Naive thymus-derived CD8-positive, alpha-beta T cell (primary cell): ENCODE data around the gene TADA2B. TPM values are rescaled to one million over a fixed set of nuclear protein-coding genes. Genes with fewer than 3 reads are reported as not detected.

Experiments
- ATAC-seq, 2 donors: fragments of 150-1000 bp; cut with Tn5 transposase in 1 of 2; sonication (Bioruptor Pico), chemical (Tn5 transposase) in 1 of 2; 1 replicate in 1 of 2; 2 replicates in 1 of 2; pipeline ENCODE4 v1.10.0; 2021; ENCODE audit warnings: mild to moderate bottlenecking in 2 of 2, moderate library complexity in 2 of 2
- POLR2A ChIA-PET: fragments of 350-600 bp; sonication (Branson Sonifier 250); formaldehyde crosslinking; loops from one replicate; lab custom pipeline; 2021; ENCODE audit warnings: antibody characterized with exemption; lab: Charles Lee
- DNase-seq, 10 donors: peaks; one replicate each; pipeline versions ENCODE4 v3.0.0 to v3.0.0-alpha.2; 2020 to 2022
- H3K27ac Mint-ChIP-seq, 10 donors: one replicate each; pipeline ENCODE4 v1.8.0; 2020 to 2022; ENCODE audit warnings: mild to moderate bottlenecking in 10 of 10, mixed read lengths in 10 of 10, moderate library complexity in 4 of 10, inconsistent platforms in 1 of 10
- H3K27me3 Mint-ChIP-seq, 5 donors: one replicate each; pipeline ENCODE4 v1.8.0; 2021 to 2022; ENCODE audit warnings: mixed read lengths in 5 of 5
- H3K36me3 Mint-ChIP-seq, 3 donors: one replicate each; pipeline ENCODE4 v1.8.0; 2020 to 2022; ENCODE audit warnings: mixed read lengths in 3 of 3, mild to moderate bottlenecking in 2 of 3, inconsistent platforms in 1 of 3
- H3K4me1 Mint-ChIP-seq, 4 donors: one replicate each; pipeline ENCODE4 v1.8.0; 2021 to 2022; ENCODE audit warnings: mixed read lengths in 4 of 4
- H3K4me3 Mint-ChIP-seq, 10 donors: one replicate each; pipeline ENCODE4 v1.8.0; 2020 to 2022; ENCODE audit warnings: mild to moderate bottlenecking in 10 of 10, mixed read lengths in 10 of 10, moderate library complexity in 6 of 10, inconsistent platforms in 1 of 10
- H3K9me3 Mint-ChIP-seq, 9 donors: one replicate each; pipeline ENCODE4 v1.8.0; 2020 to 2022; ENCODE audit warnings: mixed read lengths in 9 of 9, mild to moderate bottlenecking in 3 of 9, inconsistent platforms in 1 of 9, moderate library complexity in 1 of 9
- polyA plus RNA-seq, 3 donors: library from polyadenylated mRNA; unstranded; fragments of 300-500 nt; fragmentation: Illumina TruSeq; gene quantifications; one replicate each; pipeline ENCODE4 v1.2.3, GENCODE V29; 2021
- total RNA-seq, 8 experiments: library from RNA in 2 of 8; stranded (reverse) in 2 of 8; gene quantifications; one replicate each; pipeline ENCODE4 v1.2.3 and lab custom pipeline; 2021 to 2026

TADA2B gene
- total and polyA plus RNA-seq, 5 experiments from 2014 or later, result 2.6 to 55.2 (median 4.8) TPM

- POLR2A ChIA-PET, result no interaction called here
- H3K4me1 Mint-ChIP-seq, result peaks cover 4 to 13% (median 12%) of the 10 kb centered on the region in 4 donors
- peak overlapping the region in 1 of 10 donors; percentile 46 for H3K27ac Mint-ChIP-seq
- H3K36me3 Mint-ChIP-seq, result peaks cover 0 to 8% (median 0%) of the 10 kb centered on the region in 3 donors
- H3K9me3 Mint-ChIP-seq, result peaks cover 0 to 10% (median 3%) of the 10 kb centered on the region in 9 donors
- H3K27me3 Mint-ChIP-seq, result peaks cover 0 to 2% (median 0%) of the 10 kb centered on the region in 5 donors
- no peak for DNase-seq
- no peak for ATAC-seq
- H3K4me3 Mint-ChIP-seq, result no peak overlapping the region
These were observed 64.2 kb downstream of the TADA2B start for GRCh38 chr4:7107166-7107905.

Other genes starting within 250 kb of the TADA2B start
- 10 to 100 TPM; 77.3 to 78.2 TPM for gene TBC1D14, start 133.5 kb upstream of the TADA2B start, total RNA-seq
- gene TBC1D14, start 133.5 kb upstream of the TADA2B start, polyA plus RNA-seq, result 10 to 100 TPM; 34.8 to 47.0 (median 36.7) TPM
- gene GRPEL1, start 24.7 kb downstream of the TADA2B start, total RNA-seq, result 10 to 100 TPM; 37.8 to 39.7 TPM
- gene GRPEL1, start 24.7 kb downstream of the TADA2B start, polyA plus RNA-seq, result 10 to 100 TPM; 31.4 to 47.6 (median 36.3) TPM
- not detected for gene SORCS2, start 149.2 kb downstream of the TADA2B start, total RNA-seq
- gene SORCS2, start 149.2 kb downstream of the TADA2B start, polyA plus RNA-seq, result not detected